SU-DHL-6 (cell line): ENCODE data around the gene SLC48A1.

Experiments
- H2AFZ ChIP-seq: fragments of 200-600 bp; sonication (generic); 2 replicates; pipeline ENCODE4 v1.6.1; 2014; ENCODE audit warnings: low read depth, mild to moderate bottlenecking, moderate library complexity, mixed read lengths, antibody characterized with exemption, low read length; ENCODE audit not compliant: severe bottlenecking
- H3F3A ChIP-seq: fragments of 200-600 bp; shearing (Covaris generic); 2 replicates; pipeline ENCODE4 v1.6.0; 2016; ENCODE audit warnings: antibody characterized with exemption, mild to moderate bottlenecking; ENCODE audit not compliant: insufficient read depth
- H3K27ac ChIP-seq: fragments of 200-600 bp; sonication (generic); 2 replicates; pipeline ENCODE4 v1.5.1; 2016; ENCODE audit warnings: low read depth, mild to moderate bottlenecking, low read length, moderate library complexity, mixed read lengths
- H3K27me3 ChIP-seq: fragments of 200-600 bp; sonication (generic), shearing (Covaris generic); 2 replicates; pipeline ENCODE4 v1.6.0; 2014; ENCODE audit warnings: mild to moderate bottlenecking, low read length
- H3K36me3 ChIP-seq: fragments of 200-600 bp; sonication (generic); 2 replicates; pipeline ENCODE4 v1.6.1; 2014; ENCODE audit warnings: mild to moderate bottlenecking, low read length, mixed read lengths
- H3K4me2 ChIP-seq: fragments of 300-600, 200-600 bp; shearing (Covaris generic), sonication (generic); 2 replicates; pipeline ENCODE4 v1.6.0; 2014; ENCODE audit warnings: low read length, low read depth, mild to moderate bottlenecking; ENCODE audit not compliant: poor library complexity, severe bottlenecking
- H3K4me3 ChIP-seq: fragments of 200-600 bp; sonication (generic); 2 replicates; pipeline ENCODE4 v1.5.1; 2014; ENCODE audit warnings: antibody characterized with exemption, low read length, mild to moderate bottlenecking, mixed read lengths; ENCODE audit not compliant: insufficient read depth, poor library complexity, severe bottlenecking
- H3K79me2 ChIP-seq: fragments of 200-600 bp; sonication (generic); 2 replicates; pipeline ENCODE4 v1.6.1; 2014; ENCODE audit warnings: mild to moderate bottlenecking, low read length, moderate library complexity; ENCODE audit not compliant: insufficient read depth
- H3K9ac ChIP-seq: fragments of 200-600 bp; sonication (generic); 2 replicates; pipeline ENCODE4 v1.7.0; 2014; ENCODE audit warnings: mild to moderate bottlenecking, low read length
- H3K9me2 ChIP-seq: fragments of 200-600 bp; sonication (generic); replicated peaks from 2 replicates; pipeline ENCODE4 v1.6.1; 2014; ENCODE audit warnings: low read length; ENCODE audit not compliant: insufficient read depth
- H3K9me3 ChIP-seq: fragments of 200-600 bp; sonication (generic); 2 replicates; pipeline ENCODE4 v1.6.1; 2014; ENCODE audit warnings: low read length, mixed read lengths; ENCODE audit not compliant: insufficient read depth
- H4K20me1 ChIP-seq: fragments of 200-600 bp; sonication (generic); 2 replicates; pipeline ENCODE4 v1.6.1; 2014; ENCODE audit warnings: low read depth, mild to moderate bottlenecking, antibody characterized with exemption, low read length, moderate library complexity, mixed read lengths
- CTCF ChIP-seq: fragments of 200-600 bp; sonication (generic); IDR thresholded peaks from one replicate; pipeline ENCODE4 v1.5.1; 2017; ENCODE audit warnings: antibody characterized with exemption, mild to moderate bottlenecking, low read length, moderate library complexity; ENCODE audit not compliant: insufficient read depth, poor library complexity, severe bottlenecking
- EZH2phosphoT487 ChIP-seq: fragments of 200-600 bp; sonication (generic), shearing (Covaris generic); conservative IDR thresholded peaks from 2 replicates; pipeline ENCODE4 v1.6.1; 2018; ENCODE audit warnings: mild to moderate bottlenecking, antibody characterized with exemption, low read length, moderate library complexity, mixed read lengths

Gene SLC48A1

GRCh38 chr12:47752121-47752520 lies 20.9 kb upstream of the SLC48A1 start:
- Histone ChIP-seq H3K9ac (no peak overlapping the region), H3K79me2 (no peaks in the 10 kb centered on the region), H3F3A (no peaks in the 10 kb centered on the region), H3K9me2 (no peaks in the 10 kb centered on the region), H3K27ac (no peak overlapping the region), H3K36me3 (no peaks in the 10 kb centered on the region), H3K4me3 (no peak overlapping the region), H3K27me3 (no peaks in the 10 kb centered on the region), H2AFZ (no peak overlapping the region), H4K20me1 (no peaks in the 10 kb centered on the region), H3K4me2 (no peak overlapping the region), H3K9me3 (no peaks in the 10 kb centered on the region)
- TF ChIP-seq CTCF = no peak
- no peak for TF ChIP-seq EZH2phosphoT487

- Histone ChIP-seq H3K27ac (no peak overlapping the region), H3K4me3 (no peak overlapping the region), H3K9ac (no peak overlapping the region), H3K27me3 (no peaks in the 10 kb centered on the region), H3K79me2 (no peaks in the 10 kb centered on the region), H3K9me2 (no peaks in the 10 kb centered on the region), H3K36me3 (no peaks in the 10 kb centered on the region), H3F3A (no peaks in the 10 kb centered on the region), H2AFZ (no peak overlapping the region), H4K20me1 (no peaks in the 10 kb centered on the region), H3K9me3 (no peaks in the 10 kb centered on the region), H3K4me2 (no peak overlapping the region)
- TF ChIP-seq CTCF = no peak
- TF ChIP-seq EZH2phosphoT487 = no peak
These were observed 20.5 kb upstream of the SLC48A1 start for GRCh38 chr12:47752552-47752951.

GRCh38 chr12:47753021-47754001 lies 19.7 kb upstream of the SLC48A1 start:
- no peaks in the 10 kb centered on the region for H3K9me3 ChIP-seq
- H3K9me2 ChIP-seq = no peaks in the 10 kb centered on the region
- H3K4me2 ChIP-seq = no peak overlapping the region
- no peak for TF ChIP-seq CTCF
- no peak for TF ChIP-seq EZH2phosphoT487
- H3K4me3 ChIP-seq = no peak overlapping the region
- no peak overlapping the region for H3K27ac ChIP-seq
- H3K79me2 ChIP-seq = no peaks in the 10 kb centered on the region
- no peak overlapping the region for H2AFZ ChIP-seq
- H4K20me1 ChIP-seq = no peaks in the 10 kb centered on the region
- H3K9ac ChIP-seq = no peak overlapping the region
- no peaks in the 10 kb centered on the region for H3K27me3 ChIP-seq
- no peaks in the 10 kb centered on the region for H3K36me3 ChIP-seq
- no peaks in the 10 kb centered on the region for H3F3A ChIP-seq
